ENCODE data around the gene NLRP14.

The NLRP14 gene

GRCh38 chr11:7020183-7020917, at the start of gene NLRP14, which contains the start of gene ZNF214:
TSS of gene NLRP14 (plus strand) at chr11:7020479. CDS start at chr11:7038587, 18,108 bp downstream.
TSS of gene ZNF214 (minus strand) at chr11:7020346. CDS start at chr11:7002835, 17,511 bp downstream.
- peak; percentile 82 for DNase-seq

GRCh38 chr11:6979365-6979764, 40.9 kb upstream of the NLRP14 start:
- no peak for DNase-seq

GRCh38 chr11:6986487-6986886, 33.8 kb upstream of the NLRP14 start:
- DNase-seq = no peak

- no peak for DNase-seq
Observed at GRCh38 chr11:6988506-6988905, 31.8 kb upstream of the NLRP14 start.

- no peak for DNase-seq
Observed at GRCh38 chr11:6991227-6991626, 29.1 kb upstream of the NLRP14 start.

- DNase-seq = no peak
Observed at GRCh38 chr11:6992026-6992425, 28.3 kb upstream of the NLRP14 start.

GRCh38 chr11:6992457-6993417, 27.5 kb upstream of the NLRP14 start:
- no peak for DNase-seq

GRCh38 chr11:6995703-6996102, 24.6 kb upstream of the NLRP14 start:
- DNase-seq = no peak

GRCh38 chr11:7004482-7004881, 15.8 kb upstream of the NLRP14 start:
- DNase-seq = no peak

- no peak for DNase-seq
Observed at GRCh38 chr11:7014118-7014517, 6.2 kb upstream of the NLRP14 start.

GRCh38 chr11:7016011-7016410, 4.3 kb upstream of the NLRP14 start:
- DNase-seq = no peak

- peak; percentile 7 for DNase-seq
Observed at GRCh38 chr11:7019500-7020182, 638 bp upstream of the NLRP14 start.

- no peak for DNase-seq
Observed at GRCh38 chr11:7021318-7021717, 1.0 kb downstream of the NLRP14 start.

- DNase-seq = no peak
Observed at GRCh38 chr11:7028141-7028540, 7.9 kb downstream of the NLRP14 start.

- no peak for DNase-seq
Observed at GRCh38 chr11:7030836-7031235, 10.6 kb downstream of the NLRP14 start.

GRCh38 chr11:7031471-7031871, 11.2 kb downstream of the NLRP14 start:
- no peak for DNase-seq

- DNase-seq = no peak
Observed at GRCh38 chr11:7032692-7033091, 12.4 kb downstream of the NLRP14 start.

GRCh38 chr11:7034019-7034418, 13.7 kb downstream of the NLRP14 start:
- DNase-seq = no peak

GRCh38 chr11:7046474-7047175, 26.3 kb downstream of the NLRP14 start:
- no peak for DNase-seq

GRCh38 chr11:7050191-7050590, 29.9 kb downstream of the NLRP14 start:
- no peak for DNase-seq

GRCh38 chr11:7056828-7057513, 36.7 kb downstream of the NLRP14 start:
- DNase-seq = no peak

- DNase-seq = no peak
Observed at GRCh38 chr11:7057641-7058040, 37.4 kb downstream of the NLRP14 start.
